Osteoblast (primary cell): ENCODE measurements around the gene CGN. TPM values are rescaled to one million over a fixed set of nuclear protein-coding genes. Genes with fewer than 3 reads are reported as not detected.

ENCODE experiments used
- DNase-seq: peaks from one replicate; pipeline ENCODE4 v3.0.0; 2011; ENCODE audit warnings: low spot score, mixed read lengths; ENCODE audit not compliant: insufficient read length; ENCODE audit errors: missing footprints
- H2AFZ ChIP-seq: 2 replicates; pipeline ENCODE4 v1.6.0; 2011; ENCODE audit warnings: mild to moderate bottlenecking, low read length
- H3K27ac ChIP-seq: 2 replicates; pipeline ENCODE4 v1.5.1; 2011; ENCODE audit warnings: mild to moderate bottlenecking, low read depth, low read length, moderate library complexity
- H3K27me3 ChIP-seq: 2 replicates; pipeline ENCODE4 v1.6.0; 2012; ENCODE audit warnings: mild to moderate bottlenecking, control low read depth, inconsistent platforms, low read length, moderate library complexity; ENCODE audit not compliant: insufficient read depth
- H3K36me3 ChIP-seq: 2 replicates; pipeline ENCODE4 v1.5.1; 2011; ENCODE audit warnings: mild to moderate bottlenecking, low read length, control low read depth, moderate library complexity; ENCODE audit not compliant: insufficient read depth
- H3K4me1 ChIP-seq: 2 replicates; pipeline ENCODE4 v1.5.1; 2011; ENCODE audit warnings: mild to moderate bottlenecking, low read length, control low read depth, moderate library complexity; ENCODE audit not compliant: insufficient read depth
- H3K4me2 ChIP-seq: 2 replicates; pipeline ENCODE4 v1.6.0; 2011; ENCODE audit warnings: mild to moderate bottlenecking, low read length; ENCODE audit not compliant: insufficient read depth
- H3K4me3 ChIP-seq: fragments of 200-600 bp; sonication (generic); 3 replicates; pipeline ENCODE4 v1.5.1; 2012; ENCODE audit warnings: mild to moderate bottlenecking, low read length, inconsistent platforms; ENCODE audit not compliant: insufficient read depth
- H3K79me2 ChIP-seq: 2 replicates; pipeline ENCODE4 v1.6.0; 2012; ENCODE audit warnings: mild to moderate bottlenecking, low read length, control low read depth, inconsistent platforms; ENCODE audit not compliant: insufficient read depth
- H3K9me3 ChIP-seq: 2 replicates; pipeline ENCODE4 v1.5.1; 2011; ENCODE audit warnings: low read depth, low read length, control low read depth
- H4K20me1 ChIP-seq: 2 replicates; pipeline ENCODE4 v1.6.0; 2012; ENCODE audit warnings: mild to moderate bottlenecking, low read length, control low read depth; ENCODE audit not compliant: insufficient read depth
- CTCF ChIP-seq: IDR thresholded peaks from 2 replicates; pipeline ENCODE4 v1.5.1; 2011; ENCODE audit warnings: mild to moderate bottlenecking, low read depth, low read length, moderate library complexity; ENCODE audit errors: extremely low read depth
- total RNA-seq: library from RNA; depleted of rRNA; stranded (reverse); fragments of >200 nt; gene quantifications from 2 replicates; pipeline ENCODE4 v1.2.3, GENCODE V29; 2012

Gene CGN, protein sequence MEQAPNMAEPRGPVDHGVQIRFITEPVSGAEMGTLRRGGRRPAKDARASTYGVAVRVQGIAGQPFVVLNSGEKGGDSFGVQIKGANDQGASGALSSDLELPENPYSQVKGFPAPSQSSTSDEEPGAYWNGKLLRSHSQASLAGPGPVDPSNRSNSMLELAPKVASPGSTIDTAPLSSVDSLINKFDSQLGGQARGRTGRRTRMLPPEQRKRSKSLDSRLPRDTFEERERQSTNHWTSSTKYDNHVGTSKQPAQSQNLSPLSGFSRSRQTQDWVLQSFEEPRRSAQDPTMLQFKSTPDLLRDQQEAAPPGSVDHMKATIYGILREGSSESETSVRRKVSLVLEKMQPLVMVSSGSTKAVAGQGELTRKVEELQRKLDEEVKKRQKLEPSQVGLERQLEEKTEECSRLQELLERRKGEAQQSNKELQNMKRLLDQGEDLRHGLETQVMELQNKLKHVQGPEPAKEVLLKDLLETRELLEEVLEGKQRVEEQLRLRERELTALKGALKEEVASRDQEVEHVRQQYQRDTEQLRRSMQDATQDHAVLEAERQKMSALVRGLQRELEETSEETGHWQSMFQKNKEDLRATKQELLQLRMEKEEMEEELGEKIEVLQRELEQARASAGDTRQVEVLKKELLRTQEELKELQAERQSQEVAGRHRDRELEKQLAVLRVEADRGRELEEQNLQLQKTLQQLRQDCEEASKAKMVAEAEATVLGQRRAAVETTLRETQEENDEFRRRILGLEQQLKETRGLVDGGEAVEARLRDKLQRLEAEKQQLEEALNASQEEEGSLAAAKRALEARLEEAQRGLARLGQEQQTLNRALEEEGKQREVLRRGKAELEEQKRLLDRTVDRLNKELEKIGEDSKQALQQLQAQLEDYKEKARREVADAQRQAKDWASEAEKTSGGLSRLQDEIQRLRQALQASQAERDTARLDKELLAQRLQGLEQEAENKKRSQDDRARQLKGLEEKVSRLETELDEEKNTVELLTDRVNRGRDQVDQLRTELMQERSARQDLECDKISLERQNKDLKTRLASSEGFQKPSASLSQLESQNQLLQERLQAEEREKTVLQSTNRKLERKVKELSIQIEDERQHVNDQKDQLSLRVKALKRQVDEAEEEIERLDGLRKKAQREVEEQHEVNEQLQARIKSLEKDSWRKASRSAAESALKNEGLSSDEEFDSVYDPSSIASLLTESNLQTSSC
- not detected in 2 replicates for total RNA-seq

GRCh38 chr1:151510957-151511635 is at the start of gene CGN:
Gene CGN, plus strand, starts transcription at chr1:151511387. Its CDS starts 7,133 bp downstream, at chr1:151518520.
- H3K27me3 ChIP-seq = peaks cover 73% of the 10 kb centered on the region
- peak; percentile 90 for DNase-seq

GRCh38 chr1:151461694-151462093 is 49.5 kb upstream of the CGN start:
- no peaks in the 10 kb centered on the region for H3K9me3 ChIP-seq
- TF ChIP-seq CTCF = no peak
- DNase-seq = peak; percentile 41
- H3K4me1 ChIP-seq = peaks cover 6% of the 10 kb centered on the region
- no peak overlapping the region for H3K4me3 ChIP-seq
- H3K4me2 ChIP-seq = no peak overlapping the region
- no peak overlapping the region for H3K27ac ChIP-seq
- H4K20me1 ChIP-seq = peaks cover 4% of the 10 kb centered on the region
- H3K27me3 ChIP-seq = peaks cover 11% of the 10 kb centered on the region
- H2AFZ ChIP-seq = no peak overlapping the region
- H3K79me2 ChIP-seq = peaks cover 16% of the 10 kb centered on the region
- H3K36me3 ChIP-seq = no peaks in the 10 kb centered on the region

More at GRCh38 chr1:151510957-151511635, at the start of gene CGN:
- Histone ChIP-seq H3K36me3 (no peaks in the 10 kb centered on the region), H3K4me3 (peak within 1 kb of the TSS; percentile 61), H4K20me1 (no peaks in the 10 kb centered on the region), H3K4me2 (peak within 1 kb of the TSS; percentile 73), H2AFZ (peak within 1 kb of the TSS; percentile 24), H3K79me2 (no peaks in the 10 kb centered on the region), H3K4me1 (peaks cover 10% of the 10 kb centered on the region), H3K27ac (no peak within 1 kb of the TSS), H3K9me3 (no peaks in the 10 kb centered on the region)
- TF ChIP-seq CTCF = no peak

DNA sequence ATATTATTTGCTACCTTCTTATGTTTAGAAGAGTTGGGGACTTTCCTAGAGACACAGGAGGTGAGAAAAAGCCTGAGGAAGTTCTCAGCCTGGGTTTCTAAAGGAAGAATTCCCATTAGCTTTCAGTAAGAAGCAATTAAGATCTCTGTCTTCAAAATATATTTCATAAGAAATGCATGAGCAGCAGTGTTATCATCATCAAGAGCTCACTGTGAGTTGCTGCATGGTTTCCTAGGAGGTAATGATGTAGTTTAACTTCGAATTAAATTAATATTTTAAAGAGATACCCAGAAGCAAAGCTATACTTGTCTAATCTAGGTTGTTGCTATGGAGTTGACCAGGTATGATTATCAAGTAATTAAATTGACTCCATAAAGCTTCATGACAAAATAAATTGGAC is 46.2 kb upstream of the CGN start:
- Histone ChIP-seq H3K4me2 (no peak overlapping the region), H3K36me3 (no peaks in the 10 kb centered on the region), H3K9me3 (no peaks in the 10 kb centered on the region), H3K79me2 (no peaks in the 10 kb centered on the region), H3K4me1 (no peaks in the 10 kb centered on the region), H2AFZ (no peak overlapping the region), H3K27me3 (peaks cover 11% of the 10 kb centered on the region), H3K4me3 (no peak overlapping the region), H3K27ac (no peak overlapping the region), H4K20me1 (no peaks in the 10 kb centered on the region)
- DNase-seq = no peak
- no peak for TF ChIP-seq CTCF
